ENCODE data around the gene EPS15. TPM values are rescaled to one million over a fixed set of nuclear protein-coding genes. Genes with fewer than 3 reads are reported as not detected.

The EPS15 gene
- total and polyA plus RNA-seq, 2 experiments from 2014 or later, result 31.0 to 76.5 TPM

DNA sequence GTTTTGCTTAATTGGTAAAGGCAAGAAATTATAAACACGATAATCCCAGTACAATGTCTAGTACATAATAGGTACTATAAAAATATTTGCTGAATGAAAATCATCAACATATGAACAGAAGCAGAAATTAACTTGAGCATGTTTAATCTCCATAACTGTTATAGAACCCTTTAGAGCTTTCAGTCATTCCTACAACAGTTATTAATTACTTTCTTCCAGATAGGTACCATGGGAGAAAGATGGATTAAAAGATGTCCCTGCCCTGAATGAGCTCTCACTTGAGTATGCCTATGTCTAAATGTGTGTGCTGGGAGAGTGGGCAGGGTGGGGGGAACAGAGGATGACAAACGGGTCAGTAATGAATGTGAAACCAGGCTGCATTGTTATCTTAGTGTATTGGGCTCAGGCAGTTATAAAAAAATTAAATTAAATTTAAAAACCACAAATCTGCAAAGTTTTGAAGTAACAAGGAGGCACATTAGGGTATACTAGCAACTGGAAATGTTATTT lies 2.4 kb downstream of the EPS15 start (continued):
- TF ChIP-seq, protein P1, sequence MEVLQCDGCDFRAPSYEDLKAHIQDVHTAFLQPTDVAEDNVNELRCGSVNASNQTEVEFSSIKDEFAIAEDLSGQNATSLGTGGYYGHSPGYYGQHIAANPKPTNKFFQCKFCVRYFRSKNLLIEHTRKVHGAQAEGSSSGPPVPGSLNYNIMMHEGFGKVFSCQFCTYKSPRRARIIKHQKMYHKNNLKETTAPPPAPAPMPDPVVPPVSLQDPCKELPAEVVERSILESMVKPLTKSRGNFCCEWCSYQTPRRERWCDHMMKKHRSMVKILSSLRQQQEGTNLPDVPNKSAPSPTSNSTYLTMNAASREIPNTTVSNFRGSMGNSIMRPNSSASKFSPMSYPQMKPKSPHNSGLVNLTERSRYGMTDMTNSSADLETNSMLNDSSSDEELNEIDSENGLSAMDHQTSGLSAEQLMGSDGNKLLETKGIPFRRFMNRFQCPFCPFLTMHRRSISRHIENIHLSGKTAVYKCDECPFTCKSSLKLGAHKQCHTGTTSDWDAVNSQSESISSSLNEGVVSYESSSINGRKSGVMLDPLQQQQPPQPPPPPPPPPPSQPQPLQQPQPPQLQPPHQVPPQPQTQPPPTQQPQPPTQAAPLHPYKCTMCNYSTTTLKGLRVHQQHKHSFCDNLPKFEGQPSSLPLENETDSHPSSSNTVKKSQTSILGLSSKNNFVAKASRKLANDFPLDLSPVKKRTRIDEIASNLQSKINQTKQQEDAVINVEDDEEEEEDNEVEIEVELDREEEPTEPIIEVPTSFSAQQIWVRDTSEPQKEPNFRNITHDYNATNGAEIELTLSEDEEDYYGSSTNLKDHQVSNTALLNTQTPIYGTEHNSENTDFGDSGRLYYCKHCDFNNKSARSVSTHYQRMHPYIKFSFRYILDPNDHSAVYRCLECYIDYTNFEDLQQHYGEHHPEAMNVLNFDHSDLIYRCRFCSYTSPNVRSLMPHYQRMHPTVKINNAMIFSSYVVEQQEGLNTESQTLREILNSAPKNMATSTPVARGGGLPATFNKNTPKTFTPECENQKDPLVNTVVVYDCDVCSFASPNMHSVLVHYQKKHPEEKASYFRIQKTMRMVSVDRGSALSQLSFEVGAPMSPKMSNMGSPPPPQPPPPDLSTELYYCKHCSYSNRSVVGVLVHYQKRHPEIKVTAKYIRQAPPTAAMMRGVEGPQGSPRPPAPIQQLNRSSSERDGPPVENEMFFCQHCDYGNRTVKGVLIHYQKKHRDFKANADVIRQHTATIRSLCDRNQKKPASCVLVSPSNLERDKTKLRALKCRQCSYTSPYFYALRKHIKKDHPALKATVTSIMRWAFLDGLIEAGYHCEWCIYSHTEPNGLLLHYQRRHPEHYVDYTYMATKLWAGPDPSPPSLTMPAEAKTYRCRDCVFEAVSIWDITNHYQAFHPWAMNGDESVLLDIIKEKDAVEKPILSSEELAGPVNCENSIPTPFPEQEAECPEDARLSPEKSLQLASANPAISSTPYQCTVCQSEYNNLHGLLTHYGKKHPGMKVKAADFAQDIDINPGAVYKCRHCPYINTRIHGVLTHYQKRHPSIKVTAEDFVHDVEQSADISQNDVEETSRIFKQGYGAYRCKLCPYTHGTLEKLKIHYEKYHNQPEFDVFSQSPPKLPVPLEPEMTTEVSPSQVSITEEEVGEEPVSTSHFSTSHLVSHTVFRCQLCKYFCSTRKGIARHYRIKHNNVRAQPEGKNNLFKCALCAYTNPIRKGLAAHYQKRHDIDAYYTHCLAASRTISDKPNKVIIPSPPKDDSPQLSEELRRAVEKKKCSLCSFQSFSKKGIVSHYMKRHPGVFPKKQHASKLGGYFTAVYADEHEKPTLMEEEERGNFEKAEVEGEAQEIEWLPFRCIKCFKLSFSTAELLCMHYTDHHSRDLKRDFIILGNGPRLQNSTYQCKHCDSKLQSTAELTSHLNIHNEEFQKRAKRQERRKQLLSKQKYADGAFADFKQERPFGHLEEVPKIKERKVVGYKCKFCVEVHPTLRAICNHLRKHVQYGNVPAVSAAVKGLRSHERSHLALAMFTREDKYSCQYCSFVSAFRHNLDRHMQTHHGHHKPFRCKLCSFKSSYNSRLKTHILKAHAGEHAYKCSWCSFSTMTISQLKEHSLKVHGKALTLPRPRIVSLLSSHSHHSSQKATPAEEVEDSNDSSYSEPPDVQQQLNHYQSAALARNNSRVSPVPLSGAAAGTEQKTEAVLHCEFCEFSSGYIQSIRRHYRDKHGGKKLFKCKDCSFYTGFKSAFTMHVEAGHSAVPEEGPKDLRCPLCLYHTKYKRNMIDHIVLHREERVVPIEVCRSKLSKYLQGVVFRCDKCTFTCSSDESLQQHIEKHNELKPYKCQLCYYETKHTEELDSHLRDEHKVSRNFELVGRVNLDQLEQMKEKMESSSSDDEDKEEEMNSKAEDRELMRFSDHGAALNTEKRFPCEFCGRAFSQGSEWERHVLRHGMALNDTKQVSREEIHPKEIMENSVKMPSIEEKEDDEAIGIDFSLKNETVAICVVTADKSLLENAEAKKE (CRISPR knock-in tag; IDR thresholded peaks at IDR 0.05), result no peak
- TF ChIP-seq EZH2phosphoT487 (IDR thresholded peaks at IDR 0.05; ENCODE audit: unreplicated experiment) (no peak), JUNB (IDR thresholded peaks at IDR 0.05; ENCODE audit: unreplicated experiment) (no peak)

DNA sequence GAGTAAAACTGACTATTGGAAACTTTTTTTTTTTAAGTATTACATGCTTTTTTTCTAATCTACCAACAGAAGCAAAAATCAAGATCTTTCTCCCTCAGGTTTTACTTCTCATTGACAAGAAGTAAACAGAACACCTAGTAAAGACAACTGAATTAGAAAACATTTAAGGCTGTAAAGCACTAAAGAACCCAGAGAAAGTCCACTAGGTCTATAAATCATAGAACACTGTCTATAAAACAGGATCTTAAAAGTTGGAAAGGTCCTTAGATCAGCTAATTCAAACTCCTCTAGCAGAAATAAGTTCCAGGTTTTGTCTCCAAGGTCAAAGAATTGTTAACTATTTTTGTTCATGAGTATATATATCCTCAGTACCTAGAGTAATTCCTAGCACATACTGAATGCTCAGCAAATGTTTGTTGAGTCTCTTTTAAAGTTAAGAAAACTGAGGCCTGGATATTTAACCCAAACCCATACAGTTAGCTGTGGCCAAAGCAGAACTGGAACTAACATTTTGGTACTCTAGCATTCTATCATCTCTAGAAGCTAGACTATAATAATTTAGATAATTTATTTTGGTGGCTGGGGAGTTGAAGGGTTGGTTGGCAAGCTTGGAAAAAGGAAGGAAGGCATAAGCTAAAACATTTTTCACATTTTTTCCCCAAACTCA lies 3.0 kb downstream of the EPS15 start:
- H3K9me3 Mint-ChIP-seq, result no peaks in the 10 kb centered on the region
- H3K4me1 ChIP-seq (ENCODE audit: insufficient read depth), result peaks cover 11% of the 10 kb centered on the region
- no peak overlapping the region for H2AFZ ChIP-seq
- H3K4me1 Mint-ChIP-seq, result peaks cover 15% of the 10 kb centered on the region
- H3K27ac Mint-ChIP-seq, result no peak overlapping the region
- ATAC-seq, result no peak
- H3F3A ChIP-seq (replicated peaks; ENCODE audit: low read depth), result no peaks in the 10 kb centered on the region
- H3K36me3 ChIP-seq (ENCODE audit: insufficient read depth), result no peaks in the 10 kb centered on the region
- peaks cover 67% of the 10 kb centered on the region for H3K79me2 ChIP-seq (replicated peaks; ENCODE audit: insufficient read depth)
- no peaks in the 10 kb centered on the region for H3K27me3 ChIP-seq (ENCODE audit: insufficient read depth)
- H4K20me1 ChIP-seq (replicated peaks; ENCODE audit: insufficient read depth), result no peaks in the 10 kb centered on the region
- H3K27me3 Mint-ChIP-seq (ENCODE audit: insufficient read depth, low read depth, poor library complexity), result peaks cover 4% of the 10 kb centered on the region
- no peak overlapping the region for H3K27ac ChIP-seq (ENCODE audit: low read depth)
- H3K9me2 ChIP-seq (ENCODE audit: insufficient read depth), result no peaks in the 10 kb centered on the region
- no peaks in the 10 kb centered on the region; the same call in 2 of the 3 replicates for H3K36me3 Mint-ChIP-seq (ENCODE audit: low read depth)
- no peak overlapping the region for H3K4me2 ChIP-seq
- DNase-seq (ENCODE audit: low spot score), result no peak
- H3K4me3 ChIP-seq, result no peak overlapping the region
- no peak overlapping the region for H3K4me3 Mint-ChIP-seq
- TF ChIP-seq JUNB (IDR thresholded peaks at IDR 0.05; ENCODE audit: unreplicated experiment), result no peak
- TF ChIP-seq, protein P2, sequence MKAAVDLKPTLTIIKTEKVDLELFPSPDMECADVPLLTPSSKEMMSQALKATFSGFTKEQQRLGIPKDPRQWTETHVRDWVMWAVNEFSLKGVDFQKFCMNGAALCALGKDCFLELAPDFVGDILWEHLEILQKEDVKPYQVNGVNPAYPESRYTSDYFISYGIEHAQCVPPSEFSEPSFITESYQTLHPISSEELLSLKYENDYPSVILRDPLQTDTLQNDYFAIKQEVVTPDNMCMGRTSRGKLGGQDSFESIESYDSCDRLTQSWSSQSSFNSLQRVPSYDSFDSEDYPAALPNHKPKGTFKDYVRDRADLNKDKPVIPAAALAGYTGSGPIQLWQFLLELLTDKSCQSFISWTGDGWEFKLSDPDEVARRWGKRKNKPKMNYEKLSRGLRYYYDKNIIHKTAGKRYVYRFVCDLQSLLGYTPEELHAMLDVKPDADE (IDR thresholded peaks at IDR 0.05), result no peak
- no peak for TF ChIP-seq CREB1 (CRISPR knock-in tag; IDR thresholded peaks at IDR 0.05; ENCODE audit: low read depth)
- TF ChIP-seq, protein P3, sequence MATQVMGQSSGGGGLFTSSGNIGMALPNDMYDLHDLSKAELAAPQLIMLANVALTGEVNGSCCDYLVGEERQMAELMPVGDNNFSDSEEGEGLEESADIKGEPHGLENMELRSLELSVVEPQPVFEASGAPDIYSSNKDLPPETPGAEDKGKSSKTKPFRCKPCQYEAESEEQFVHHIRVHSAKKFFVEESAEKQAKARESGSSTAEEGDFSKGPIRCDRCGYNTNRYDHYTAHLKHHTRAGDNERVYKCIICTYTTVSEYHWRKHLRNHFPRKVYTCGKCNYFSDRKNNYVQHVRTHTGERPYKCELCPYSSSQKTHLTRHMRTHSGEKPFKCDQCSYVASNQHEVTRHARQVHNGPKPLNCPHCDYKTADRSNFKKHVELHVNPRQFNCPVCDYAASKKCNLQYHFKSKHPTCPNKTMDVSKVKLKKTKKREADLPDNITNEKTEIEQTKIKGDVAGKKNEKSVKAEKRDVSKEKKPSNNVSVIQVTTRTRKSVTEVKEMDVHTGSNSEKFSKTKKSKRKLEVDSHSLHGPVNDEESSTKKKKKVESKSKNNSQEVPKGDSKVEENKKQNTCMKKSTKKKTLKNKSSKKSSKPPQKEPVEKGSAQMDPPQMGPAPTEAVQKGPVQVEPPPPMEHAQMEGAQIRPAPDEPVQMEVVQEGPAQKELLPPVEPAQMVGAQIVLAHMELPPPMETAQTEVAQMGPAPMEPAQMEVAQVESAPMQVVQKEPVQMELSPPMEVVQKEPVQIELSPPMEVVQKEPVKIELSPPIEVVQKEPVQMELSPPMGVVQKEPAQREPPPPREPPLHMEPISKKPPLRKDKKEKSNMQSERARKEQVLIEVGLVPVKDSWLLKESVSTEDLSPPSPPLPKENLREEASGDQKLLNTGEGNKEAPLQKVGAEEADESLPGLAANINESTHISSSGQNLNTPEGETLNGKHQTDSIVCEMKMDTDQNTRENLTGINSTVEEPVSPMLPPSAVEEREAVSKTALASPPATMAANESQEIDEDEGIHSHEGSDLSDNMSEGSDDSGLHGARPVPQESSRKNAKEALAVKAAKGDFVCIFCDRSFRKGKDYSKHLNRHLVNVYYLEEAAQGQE (IDR thresholded peaks at IDR 0.05; ENCODE audit: unreplicated experiment), result no peak
